Measurements from ENCODE around the gene EPSTI1.
"Not testable (repeated sequence)": the region's sequence is repeated elsewhere in the genome, so short reads cannot be mapped to it uniquely, and the experiment has no call there.

The EPSTI1 gene

GRCh38 chr13:42891591-42891990 is 100.5 kb downstream of the EPSTI1 start:
- no peak for DNase-seq

GRCh38 chr13:42885325-42885724 is 106.7 kb downstream of the EPSTI1 start:
- DNase-seq: no peak

DNA sequence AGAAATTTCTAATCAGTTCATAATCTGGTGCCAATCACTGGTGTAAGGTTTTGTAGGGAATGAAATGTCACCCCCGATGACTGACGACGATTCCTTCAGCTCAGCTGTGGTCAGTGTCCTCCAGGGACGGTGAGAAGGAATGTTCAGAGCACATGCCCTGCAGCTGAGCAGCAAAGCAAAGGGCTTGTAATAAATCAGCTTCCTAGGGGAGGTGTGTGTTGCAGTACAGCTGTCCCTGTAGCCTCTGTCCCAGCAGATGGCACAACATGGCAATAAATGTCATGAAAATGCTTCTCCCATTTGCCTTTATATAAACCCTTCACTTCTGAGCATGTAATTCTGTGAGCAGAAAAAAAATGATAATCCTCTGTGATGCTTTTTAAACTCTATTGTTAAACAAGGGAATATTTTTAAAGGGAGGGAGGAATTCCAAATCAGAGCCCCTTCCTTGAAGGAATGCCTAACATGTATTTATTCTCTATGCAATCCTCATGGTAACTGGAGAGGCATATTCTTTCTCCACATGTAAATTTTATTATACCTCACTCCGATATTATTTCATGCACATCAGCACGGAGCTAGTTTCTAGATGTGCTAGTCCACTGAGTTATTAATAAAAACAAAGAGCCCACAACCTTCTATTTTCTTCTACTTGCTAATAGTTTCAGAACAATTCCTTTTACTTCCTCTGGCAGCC is 108.1 kb downstream of the EPSTI1 start:
- no peak for DNase-seq

DNA sequence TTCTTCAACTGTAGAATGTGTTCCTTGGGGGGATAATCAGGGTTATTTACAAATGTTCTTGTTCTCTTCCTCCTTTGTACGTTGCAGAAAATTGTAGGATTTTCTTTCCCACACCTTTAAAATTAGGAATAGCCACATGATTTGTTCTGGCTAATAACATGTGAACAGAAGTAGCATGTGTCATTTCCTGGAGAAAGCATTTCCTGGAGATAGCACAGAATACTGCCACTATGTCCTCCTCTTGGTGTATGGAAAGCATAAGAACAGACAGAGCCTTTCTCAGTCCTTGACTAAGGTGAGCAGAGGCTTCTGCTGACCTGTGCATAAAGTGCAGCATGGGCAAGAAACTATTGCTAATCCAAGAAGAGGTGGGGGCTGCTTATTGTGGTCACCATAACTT is 108.9 kb downstream of the EPSTI1 start:
- DNase-seq: no peak

- no peak for DNase-seq
Observed at GRCh38 chr13:42880056-42880605, 111.9 kb downstream of the EPSTI1 start.

- no peak for DNase-seq
Observed at GRCh38 chr13:42878721-42879120, 113.3 kb downstream of the EPSTI1 start.

GRCh38 chr13:42876887-42877545 is 115.0 kb downstream of the EPSTI1 start:
- DNase-seq: no peak

- no peak for DNase-seq
Observed at GRCh38 chr13:42876270-42876714, 115.7 kb downstream of the EPSTI1 start.

- no peak for DNase-seq
Observed at GRCh38 chr13:42875475-42876269, 116.4 kb downstream of the EPSTI1 start.

DNA sequence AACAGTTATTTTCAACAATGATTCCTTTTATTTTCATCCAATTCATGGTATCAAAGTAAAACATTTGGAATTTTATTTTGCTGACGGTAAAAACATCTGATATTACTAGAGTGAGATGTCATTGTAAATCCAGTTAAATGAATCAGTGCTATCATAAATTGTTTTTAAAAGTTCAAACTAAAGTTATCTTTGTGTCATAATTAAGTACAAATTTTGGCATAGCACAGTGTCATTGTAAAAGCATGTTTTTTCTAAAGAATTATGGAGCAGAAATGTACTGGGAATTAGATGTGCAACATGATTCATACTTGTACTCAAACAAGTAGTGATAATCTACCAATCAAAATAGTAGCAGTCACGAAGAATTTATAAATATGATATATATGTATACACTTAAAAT is 117.8 kb downstream of the EPSTI1 start:
- no peak for DNase-seq

- DNase-seq: no peak
Observed at GRCh38 chr13:42873081-42873480, 119.0 kb downstream of the EPSTI1 start.

DNA sequence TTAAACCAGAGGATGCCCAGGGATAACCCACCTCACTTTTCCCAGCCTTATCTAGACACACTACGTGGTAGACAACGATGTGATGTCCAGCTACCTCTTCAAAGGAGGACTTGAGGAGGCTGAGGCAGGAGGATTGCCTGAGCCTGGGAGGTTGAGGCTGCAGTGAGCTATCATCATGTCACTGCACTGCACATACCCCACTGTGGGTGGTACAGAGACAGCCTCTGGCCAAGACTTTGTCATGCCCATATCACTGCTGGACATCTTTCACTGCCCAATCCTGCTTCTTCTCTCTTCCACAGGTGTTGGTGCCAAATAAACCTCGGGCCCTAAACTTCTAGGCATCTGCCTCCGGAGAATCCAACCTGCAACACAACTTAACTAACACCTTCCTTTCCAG is 124.8 kb downstream of the EPSTI1 start:
- DNase-seq: no peak

DNA sequence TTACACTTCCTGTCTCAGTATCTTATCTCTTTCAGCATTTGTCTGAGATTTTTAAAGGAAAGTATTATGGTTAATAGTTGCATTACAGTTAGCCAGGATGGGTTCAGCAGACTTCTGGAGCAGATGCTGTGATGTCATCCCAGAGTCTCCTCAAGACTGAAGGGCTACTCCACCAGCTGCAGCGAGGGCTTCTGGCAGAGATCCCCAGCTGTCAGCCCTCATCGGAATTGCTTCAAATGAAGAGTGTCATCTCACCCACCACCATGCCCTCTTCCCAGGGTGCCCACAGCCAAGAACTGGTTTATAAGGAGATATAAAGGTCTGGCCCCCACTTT is 126.3 kb downstream of the EPSTI1 start:
- DNase-seq: no peak

DNA sequence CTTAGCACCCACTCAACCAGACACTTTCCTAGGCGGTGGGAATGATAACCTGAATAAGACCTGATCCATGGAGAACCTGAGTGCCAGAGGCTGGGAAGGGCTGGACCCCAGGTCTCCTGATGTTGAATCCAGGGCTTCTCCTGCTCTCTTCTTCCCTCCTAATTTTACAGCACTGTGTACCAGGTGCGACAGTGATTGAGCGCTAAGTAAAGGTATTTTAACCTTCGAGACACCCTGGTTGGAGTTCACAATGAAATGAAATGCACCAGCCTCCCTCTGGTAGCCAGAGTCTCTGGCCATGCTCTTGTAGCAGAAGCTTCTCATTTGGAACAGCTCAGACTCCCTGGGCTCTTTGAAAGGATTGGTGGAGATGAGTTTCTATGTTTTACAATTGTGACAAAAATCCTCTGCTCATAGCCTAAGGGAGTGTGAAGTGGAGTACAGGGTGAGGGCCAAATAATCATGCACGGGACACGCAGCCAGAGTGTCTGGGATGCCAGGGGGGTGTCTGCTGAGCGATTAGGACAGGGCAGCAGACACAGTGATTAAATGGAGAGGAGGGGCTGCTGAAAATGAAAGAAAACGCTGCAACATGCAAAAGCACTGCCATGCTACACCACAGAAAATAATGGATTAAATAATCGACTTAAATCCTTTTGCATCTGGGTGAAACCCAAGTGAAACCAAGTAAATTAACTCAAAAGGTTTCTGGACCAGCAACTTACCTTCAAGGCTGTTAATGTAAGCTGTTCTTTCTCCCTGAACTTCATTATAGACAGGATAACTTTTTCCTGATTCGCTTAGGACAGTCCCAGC is 126.9 kb downstream of the EPSTI1 start:
- no peak for DNase-seq

DNA sequence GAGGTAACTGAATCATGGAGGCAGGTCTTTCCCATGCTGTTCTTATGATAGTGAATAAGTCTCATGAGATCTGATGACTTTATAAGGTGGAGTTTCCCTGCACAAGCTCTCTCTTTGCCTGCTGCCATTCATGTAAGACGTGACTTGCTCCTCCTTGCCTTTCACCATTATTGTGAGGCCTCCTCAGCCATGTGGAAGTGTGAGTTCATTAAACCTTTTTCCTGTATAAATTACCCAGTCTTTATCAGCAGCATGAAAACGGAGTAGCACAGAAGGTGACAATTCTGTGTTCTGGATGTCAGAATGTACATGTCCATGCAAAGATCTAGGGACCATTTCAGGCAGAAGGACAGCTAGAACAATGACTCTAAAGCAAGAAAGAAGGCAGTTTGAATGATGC is 129.7 kb downstream of the EPSTI1 start:
- not testable (repeated sequence) for DNase-seq

- no peak for DNase-seq
Observed at GRCh38 chr13:42860485-42860884, 131.6 kb downstream of the EPSTI1 start.

- DNase-seq: no peak
Observed at GRCh38 chr13:42859760-42860159, 132.3 kb downstream of the EPSTI1 start.

DNA sequence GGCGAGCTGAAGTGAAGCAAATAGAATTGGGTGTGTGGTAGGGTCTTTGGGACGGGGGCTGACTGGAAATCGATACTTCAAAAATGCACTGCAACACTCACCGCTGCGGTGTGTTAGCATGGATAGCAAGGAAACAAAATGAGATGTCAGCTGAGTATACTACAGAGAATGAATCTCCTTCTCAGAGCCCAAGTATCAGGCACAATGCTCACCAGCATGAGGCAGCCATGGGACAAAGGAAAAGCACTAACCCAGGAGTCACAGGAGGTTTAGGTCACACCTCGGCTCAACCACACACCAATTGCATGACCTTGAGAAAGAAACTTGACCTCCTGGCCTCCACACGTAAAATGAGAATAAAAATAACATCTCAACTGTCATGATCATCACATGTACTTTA is 136.6 kb downstream of the EPSTI1 start:
- DNase-seq: no peak

- no peak for DNase-seq
Observed at GRCh38 chr13:42852136-42852535, 139.9 kb downstream of the EPSTI1 start.

DNA sequence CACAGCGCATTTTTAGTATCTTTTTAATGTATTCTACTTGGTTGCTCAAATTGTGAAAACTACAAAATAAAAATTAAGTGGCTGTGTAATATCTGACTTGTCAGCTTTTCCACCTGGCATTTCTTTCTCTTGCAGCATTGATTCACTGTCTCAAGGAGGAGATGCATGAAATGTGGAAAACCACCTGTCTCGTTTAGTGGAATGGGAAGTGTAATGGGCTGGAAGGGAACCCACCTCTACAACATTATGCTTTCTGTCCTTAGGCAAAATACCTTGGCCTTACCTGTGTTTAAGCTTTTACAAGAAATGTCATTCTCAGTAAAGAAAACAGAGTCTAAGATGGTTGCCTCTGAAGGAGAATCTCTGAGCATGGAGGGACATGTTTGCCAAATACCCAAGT is 142.8 kb downstream of the EPSTI1 start:
- DNase-seq: no peak

DNA sequence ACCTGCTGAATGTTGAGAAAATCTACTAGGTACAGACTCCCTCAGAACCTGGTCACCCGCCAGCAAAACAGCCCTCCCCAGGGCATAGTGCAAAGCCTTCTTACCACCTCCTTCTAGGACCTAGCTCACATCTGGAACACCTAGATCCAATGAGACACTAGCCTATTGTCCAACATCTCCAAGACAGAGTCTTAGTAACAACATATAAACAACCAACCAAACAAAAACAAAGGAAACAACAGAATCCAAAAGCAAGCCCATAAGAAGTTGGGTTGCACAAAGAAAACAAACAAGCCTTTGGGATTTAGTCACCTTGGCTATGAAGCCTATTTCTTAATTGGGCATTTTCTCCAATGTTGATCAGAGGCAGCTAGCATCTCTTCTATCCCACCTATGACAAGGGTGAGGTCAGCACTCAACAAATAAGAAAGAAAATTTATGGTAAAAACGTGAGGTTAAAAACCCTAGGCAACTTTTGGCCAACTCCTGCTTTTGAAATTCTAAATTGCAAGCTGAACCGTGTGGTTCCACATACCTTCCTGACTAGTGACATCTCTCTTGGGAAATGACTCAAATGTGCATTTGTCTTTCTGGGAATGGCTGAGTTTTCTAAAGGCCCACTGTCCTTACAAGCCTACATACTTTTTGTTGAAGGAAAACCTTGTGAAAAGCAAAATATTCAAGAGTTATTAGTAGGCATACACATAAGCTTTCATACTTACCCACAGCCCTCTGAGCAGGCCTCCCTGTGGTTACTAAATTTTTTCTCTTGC is 144.0 kb downstream of the EPSTI1 start:
- no peak for DNase-seq
